GM19467 (cell line): ENCODE data around the gene MAGED4B.
"Not testable (repeated sequence)": the region's sequence is repeated elsewhere in the genome, so short reads cannot be mapped to it uniquely, and the experiment has no call there.

Experiments used
- ATAC-seq: cut with Tn5 transposase; IDR thresholded peaks from one replicate; pipeline ENCODE4 v1.9.1; 2021; ENCODE audit warnings: mild to moderate bottlenecking, moderate library complexity; ENCODE audit not compliant: unreplicated experiment

The MAGED4B gene

GRCh38 chrX:52068666-52069640 is at the start of gene MAGED4B:
TSS of gene MAGED4B (minus strand) at chrX:52069183. CDS start at chrX:52068172, 1,011 bp downstream.
- not testable (repeated sequence) for ATAC-seq

GRCh38 chrX:52118262-52118661 is 49.3 kb upstream of the MAGED4B start:
- ATAC-seq = no peak

- ATAC-seq = no peak
Observed at GRCh38 chrX:52082578-52082977, 13.6 kb upstream of the MAGED4B start.

- ATAC-seq = no peak
Observed at GRCh38 chrX:52078131-52078530, 9.1 kb upstream of the MAGED4B start.

GRCh38 chrX:52042288-52042687 is 26.7 kb downstream of the MAGED4B start:
- not testable (repeated sequence) for ATAC-seq

- ATAC-seq = no peak
Observed at GRCh38 chrX:52034211-52034610, 34.8 kb downstream of the MAGED4B start.

- ATAC-seq = no peak
Observed at GRCh38 chrX:52031371-52031770, 37.6 kb downstream of the MAGED4B start.

- no peak for ATAC-seq
Observed at GRCh38 chrX:52015794-52016193, 53.2 kb downstream of the MAGED4B start.
